ENCODE measurements around the gene LBH. TPM values are rescaled to one million over a fixed set of nuclear protein-coding genes. Genes with fewer than 3 reads are reported as not detected.

The LBH gene
- polyA plus RNA-seq, 3 donors: 0.41 to 0.76 (median 0.42) TPM

GRCh38 chr2:30259827-30260679 lies 28.7 kb downstream of the LBH start:
- intact Hi-C loops (cut with micrococcal nuclease): no loop called here
- no peaks in the 10 kb centered on the region for H3K4me1 Mint-ChIP-seq

GRCh38 chr2:30260941-30261340 lies 29.6 kb downstream of the LBH start:
- Histone ChIP-seq H3K27ac (ENCODE audit: low read depth in 1 of 2, low read length in 2 of 2) (no peak overlapping the region), H4K20me1 (ENCODE audit: insufficient read depth, low read length) (no peaks in the 10 kb centered on the region), H3K27me3 (ENCODE audit: control insufficient read depth in 2 of 2, insufficient read depth in 2 of 2, low read length in 2 of 2) (no peaks in the 10 kb centered on the region), H3K9me3 (replicated peaks in 1 of 2; ENCODE audit: control insufficient read depth in 1 of 2, insufficient read depth in 1 of 2, low read length in 2 of 2) (peaks cover 0 to 4% of the 10 kb centered on the region in 2 donors), H3K79me2 (ENCODE audit: insufficient read depth, low read length) (no peaks in the 10 kb centered on the region), H3K9ac (ENCODE audit: insufficient read depth, low read length, poor library complexity, severe bottlenecking) (no peak overlapping the region), H3K4me2 (replicated peaks; ENCODE audit: extremely low read depth, low read length, poor library complexity, severe bottlenecking) (no peak overlapping the region), H3K4me3 (replicated peaks in 1 of 3; ENCODE audit: low read depth in 2 of 3, low read length in 3 of 3) (no peak overlapping the region), H2AFZ (ENCODE audit: insufficient read depth, low read depth, low read length, poor library complexity, severe bottlenecking) (no peak overlapping the region), H3K4me1 (ENCODE audit: control insufficient read depth in 1 of 2, insufficient read depth in 2 of 2, low read length in 2 of 2) (peaks cover 6 to 7% of the 10 kb centered on the region in 2 donors), H3K36me3 (replicated peaks in 1 of 2; ENCODE audit: control insufficient read depth in 1 of 2, insufficient read depth in 2 of 2, low read length in 2 of 2) (no peaks in the 10 kb centered on the region)
- intact Hi-C loops (cut with micrococcal nuclease): no loop called here
- no CpG with 5 or more reads among the region's 2 CpGs for WGBS (ENCODE audit: insufficient coverage)
- Mint-ChIP-seq H3K4me1 (peaks cover 7% of the 10 kb centered on the region), H3K27ac (no peak overlapping the region), H3K27me3 (ENCODE audit: low read depth in 3 of 3) (peaks cover 8 to 18% (median 13%) of the 10 kb centered on the region in 3 donors), H3K4me3 (no peak overlapping the region), H3K9me3 (peaks cover 0 to 9% (median 4%) of the 10 kb centered on the region in 7 donors), H3K36me3 (peaks cover 0 to 1% of the 10 kb centered on the region in 2 donors)
- DNase-seq: no peak
- TF ChIP-seq CTCF (IDR thresholded peaks at IDR 0.05): no peak

More at GRCh38 chr2:30259827-30260679, 28.7 kb downstream of the LBH start:
- H3K27ac ChIP-seq (ENCODE audit: low read depth in 1 of 2, low read length in 2 of 2): no peak overlapping the region
- H3K4me3 Mint-ChIP-seq: no peak overlapping the region
- peaks cover 0 to 1% of the 10 kb centered on the region in 2 donors for H3K36me3 Mint-ChIP-seq
- 93% methylated on average over 2 of the region's 3 CpGs for WGBS (ENCODE audit: insufficient coverage)
- TF ChIP-seq CTCF (IDR thresholded peaks at IDR 0.05): no peak
- no peaks in the 10 kb centered on the region for H3K36me3 ChIP-seq (replicated peaks in 1 of 2; ENCODE audit: control insufficient read depth in 1 of 2, insufficient read depth in 2 of 2, low read length in 2 of 2)
- H3K27me3 ChIP-seq (ENCODE audit: control insufficient read depth in 2 of 2, insufficient read depth in 2 of 2, low read length in 2 of 2): no peaks in the 10 kb centered on the region
- H3K79me2 ChIP-seq (ENCODE audit: insufficient read depth, low read length): no peaks in the 10 kb centered on the region
- no peak overlapping the region for H3K4me3 ChIP-seq (replicated peaks in 1 of 3; ENCODE audit: low read depth in 2 of 3, low read length in 3 of 3)
- H3K9ac ChIP-seq (ENCODE audit: insufficient read depth, low read length, poor library complexity, severe bottlenecking): no peak overlapping the region
- H3K4me1 ChIP-seq (ENCODE audit: control insufficient read depth in 1 of 2, insufficient read depth in 2 of 2, low read length in 2 of 2): no peaks in the 10 kb centered on the region
- H3K4me2 ChIP-seq (replicated peaks; ENCODE audit: extremely low read depth, low read length, poor library complexity, severe bottlenecking): no peak overlapping the region
- no peaks in the 10 kb centered on the region for H4K20me1 ChIP-seq (ENCODE audit: insufficient read depth, low read length)
- peaks cover 0 to 9% (median 4%) of the 10 kb centered on the region in 7 donors for H3K9me3 Mint-ChIP-seq
- peaks cover 0 to 4% of the 10 kb centered on the region in 2 donors for H3K9me3 ChIP-seq (replicated peaks in 1 of 2; ENCODE audit: control insufficient read depth in 1 of 2, insufficient read depth in 1 of 2, low read length in 2 of 2)
- H3K27me3 Mint-ChIP-seq (ENCODE audit: low read depth in 3 of 3): peaks cover 8 to 18% (median 13%) of the 10 kb centered on the region in 3 donors
- H2AFZ ChIP-seq (ENCODE audit: insufficient read depth, low read depth, low read length, poor library complexity, severe bottlenecking): no peak overlapping the region
- no peak for DNase-seq
- peak overlapping the region in 1 of 7 donors; percentile 4 for H3K27ac Mint-ChIP-seq

All from CD14-positive monocyte (primary cell).